CD4-positive, alpha-beta T cell treated with Interleukin-1 beta for 1 hour (primary cell): ENCODE measurements around the gene ALOX5AP.
A peak's percentile ranks its signal among the peaks of the same experiment; 100 is the strongest.

ENCODE experiments used
- DNase-seq, 2 donors: peaks; one replicate each; pipeline ENCODE4 v3.0.0-alpha.2; 2020 to 2022

The ALOX5AP gene

DNA sequence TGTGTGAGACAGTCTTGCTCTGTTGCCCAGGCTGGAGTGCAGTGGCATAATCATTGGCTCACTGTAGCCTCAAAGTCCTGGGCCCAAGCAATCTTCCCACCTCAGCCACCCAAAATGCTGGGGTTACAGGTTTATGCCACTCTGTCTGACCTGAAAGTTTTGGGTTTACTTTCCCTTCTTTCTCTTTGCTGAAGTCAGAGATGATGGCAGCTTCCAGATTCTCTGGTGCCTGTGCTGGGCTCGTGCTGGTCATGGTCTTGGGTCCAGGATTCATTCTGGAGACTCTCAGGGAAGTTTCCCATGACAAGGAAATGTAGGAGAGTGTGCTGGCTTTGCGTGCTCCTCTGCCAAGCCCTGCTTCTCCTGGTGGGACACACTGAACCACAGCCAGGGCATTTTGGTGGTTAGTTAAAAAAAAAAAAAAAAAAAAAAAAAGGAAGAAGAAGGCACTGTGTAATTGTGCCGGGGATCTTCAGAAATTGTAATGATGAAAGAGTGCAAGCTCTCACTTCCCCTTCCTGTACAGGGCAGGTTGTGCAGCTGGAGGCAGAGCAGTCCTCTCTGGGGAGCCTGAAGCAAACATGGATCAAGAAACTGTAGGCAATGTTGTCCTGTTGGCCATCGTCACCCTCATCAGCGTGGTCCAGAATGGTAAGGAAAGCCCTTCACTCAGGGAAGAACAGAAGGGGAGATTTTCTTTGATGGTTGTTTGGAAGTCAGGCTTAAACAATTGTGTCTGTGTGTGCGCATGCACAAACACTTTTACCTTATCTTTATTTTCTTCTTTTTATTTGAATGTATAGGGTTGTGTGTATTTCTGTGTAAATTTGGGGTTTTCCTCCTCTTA lies at the start of gene ALOX5AP:
Gene ALOX5AP (plus strand): TSS at position 519 of the 847 bp plus-strand sequence. CDS start 63 bp downstream, at position 582.
- peak; percentile 47 to 67 for DNase-seq

DNA sequence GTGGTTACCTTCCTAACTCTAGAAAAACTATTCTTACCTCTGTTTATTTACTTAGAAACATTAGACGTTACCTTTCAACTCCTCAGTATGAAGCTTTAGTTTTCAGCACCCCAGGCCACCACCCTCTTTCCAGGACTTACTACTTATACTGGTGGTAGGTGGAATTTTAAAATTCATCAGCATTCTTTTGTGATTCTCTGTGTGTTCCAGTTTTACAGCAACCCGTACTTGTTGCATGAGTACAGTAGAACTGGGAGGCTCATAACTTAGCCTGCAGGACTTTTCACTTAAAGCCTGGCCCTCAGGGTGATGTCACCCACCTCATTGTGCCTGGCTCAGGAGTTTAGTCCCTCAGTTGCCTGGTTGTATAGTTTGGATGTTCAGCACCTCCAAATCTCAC lies 49.4 kb upstream of the ALOX5AP start:
- DNase-seq: no peak

DNA sequence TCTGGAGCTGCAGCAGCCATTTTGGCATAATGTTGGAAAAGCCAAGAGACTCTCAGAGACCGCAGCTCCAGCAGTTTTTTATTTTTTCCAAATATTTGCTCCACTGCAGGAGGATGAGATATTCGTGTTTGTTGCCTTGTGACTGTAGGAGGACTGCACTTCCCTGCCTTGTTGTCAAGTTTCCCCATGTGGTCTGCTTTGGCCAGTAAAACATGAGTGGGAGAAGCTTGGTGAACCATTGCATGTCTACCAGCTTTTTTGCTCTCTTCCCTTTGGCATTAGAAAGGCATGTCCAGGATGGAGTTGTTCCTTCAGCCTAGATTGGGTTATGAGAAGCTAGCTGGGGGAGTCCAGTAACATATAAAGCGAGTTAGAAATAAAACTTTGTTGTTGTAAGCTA lies 47.7 kb upstream of the ALOX5AP start:
- DNase-seq: no peak

DNA sequence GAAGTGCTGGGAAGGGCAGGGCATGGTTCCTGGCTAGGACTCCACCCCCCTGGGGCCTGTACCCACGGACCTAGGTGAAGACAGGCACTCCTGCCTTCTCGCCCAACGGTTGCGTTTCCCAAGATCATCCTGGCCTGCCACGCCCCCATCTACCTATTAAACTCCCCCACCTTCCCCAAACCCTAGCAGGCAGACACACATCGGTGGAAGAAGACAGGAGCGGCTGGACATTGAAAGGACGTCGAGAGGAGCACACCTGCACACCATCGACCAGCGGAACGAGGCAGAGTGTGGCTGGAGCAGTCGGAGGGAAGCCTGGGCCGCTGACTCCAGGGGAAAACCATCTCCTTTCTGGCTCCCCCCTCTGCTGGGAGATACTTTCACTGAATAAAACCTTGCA lies 45.6 kb upstream of the ALOX5AP start:
- DNase-seq: no peak

DNA sequence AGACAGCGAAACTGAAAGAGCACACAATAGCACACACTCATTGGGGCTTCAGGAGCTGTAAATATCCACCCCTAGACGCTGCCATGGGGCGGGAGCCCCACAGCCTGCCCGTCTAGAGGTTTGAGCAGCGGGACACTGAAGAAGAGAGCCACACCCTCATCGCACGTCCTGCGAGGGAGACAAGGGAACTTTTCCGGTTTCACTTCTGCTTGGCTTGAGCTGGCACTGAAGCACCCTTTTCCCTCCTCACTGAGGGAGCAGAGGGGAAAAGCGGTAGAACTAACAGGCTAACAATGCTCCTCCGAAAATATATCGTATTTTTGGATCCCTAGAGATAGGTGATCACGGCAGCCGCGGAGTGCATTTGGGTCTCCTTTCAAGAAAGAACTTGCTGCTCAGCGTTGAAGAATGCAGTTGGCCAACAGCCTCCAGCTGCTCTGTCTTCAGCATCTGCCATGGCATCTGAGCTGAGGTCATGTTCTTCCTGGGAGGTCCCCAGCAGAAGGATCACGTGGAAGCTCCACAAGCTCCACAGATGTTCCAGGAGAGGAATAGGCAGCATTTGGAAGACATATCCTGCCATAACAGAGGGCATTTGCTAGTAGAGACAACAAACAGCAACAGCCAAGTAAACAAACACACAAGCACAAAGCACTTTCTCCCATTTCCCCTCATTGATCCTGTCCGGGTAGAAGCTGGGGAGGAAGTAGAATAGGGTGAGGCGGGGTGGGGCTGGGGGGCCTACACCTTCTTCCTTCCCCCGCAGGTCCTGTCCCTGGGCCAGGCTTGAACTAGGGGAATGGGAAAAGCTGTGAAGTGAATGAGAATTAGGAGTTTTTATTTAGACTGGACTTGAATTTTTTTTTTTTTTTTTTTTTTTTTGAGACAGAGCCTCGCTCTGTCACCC lies 44.8 kb upstream of the ALOX5AP start:
- peak; percentile 32 to 63 for DNase-seq

DNA sequence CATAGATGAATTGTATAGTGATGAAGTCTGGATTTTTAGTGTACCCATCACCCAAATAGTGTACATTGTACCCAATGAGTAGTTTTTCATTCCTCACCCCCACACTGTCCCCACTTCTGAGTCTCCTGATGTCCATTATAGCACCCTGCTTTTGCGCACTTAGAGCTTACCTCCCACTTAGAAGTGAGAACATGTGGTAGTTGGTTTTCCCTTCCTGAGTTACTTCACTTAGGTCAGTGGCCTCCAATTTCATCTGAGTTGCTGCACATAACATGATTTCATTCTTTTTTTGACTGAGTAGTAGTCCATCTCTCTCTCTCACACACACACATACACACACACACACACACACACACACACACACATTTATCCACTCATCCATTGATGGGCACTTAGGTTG lies 43.2 kb upstream of the ALOX5AP start:
- DNase-seq: no peak

DNA sequence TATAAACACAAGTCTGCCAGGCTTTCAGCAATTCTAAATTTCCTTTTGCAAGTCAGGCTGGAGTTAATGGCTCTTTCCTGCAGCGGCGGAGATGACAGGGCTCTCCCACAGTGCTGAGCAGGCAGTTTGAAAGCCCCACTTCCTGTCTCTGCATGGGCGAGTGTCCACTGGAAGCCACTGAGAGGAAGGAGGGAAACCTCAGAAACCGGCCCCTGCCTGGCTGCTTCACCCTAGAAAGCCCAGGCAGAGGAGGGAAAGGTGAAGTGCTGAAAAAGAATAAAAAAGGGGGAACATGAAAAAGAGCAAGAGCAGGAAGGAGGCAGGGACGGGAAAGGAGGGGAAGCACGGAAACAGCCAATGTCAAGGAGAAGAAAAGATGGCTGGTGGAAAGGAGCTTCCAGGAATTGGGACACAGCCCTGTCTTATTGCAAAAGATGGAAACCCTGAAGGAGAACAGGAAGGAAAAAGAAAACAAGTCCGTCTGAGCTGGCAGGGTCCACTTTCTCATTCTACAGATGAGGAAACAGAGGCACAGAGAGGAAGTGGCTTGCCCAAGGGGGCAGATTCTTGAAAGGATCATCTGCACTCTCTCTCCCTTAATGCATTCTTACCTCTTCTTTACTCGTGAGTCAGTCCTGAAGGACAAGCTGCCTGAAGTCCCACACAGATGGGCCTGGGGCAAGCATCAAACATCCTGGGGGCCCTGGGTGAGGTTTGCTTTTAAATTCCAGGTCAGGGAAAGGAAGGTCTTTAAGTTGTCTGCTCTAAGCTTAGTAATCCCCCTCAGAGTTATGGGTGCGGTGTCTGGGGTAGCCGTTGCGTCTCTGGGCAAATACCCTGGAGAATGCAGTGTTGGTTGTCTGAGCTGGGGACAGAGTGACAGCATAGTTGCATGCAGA lies 38.8 kb upstream of the ALOX5AP start:
- DNase-seq: no peak

DNA sequence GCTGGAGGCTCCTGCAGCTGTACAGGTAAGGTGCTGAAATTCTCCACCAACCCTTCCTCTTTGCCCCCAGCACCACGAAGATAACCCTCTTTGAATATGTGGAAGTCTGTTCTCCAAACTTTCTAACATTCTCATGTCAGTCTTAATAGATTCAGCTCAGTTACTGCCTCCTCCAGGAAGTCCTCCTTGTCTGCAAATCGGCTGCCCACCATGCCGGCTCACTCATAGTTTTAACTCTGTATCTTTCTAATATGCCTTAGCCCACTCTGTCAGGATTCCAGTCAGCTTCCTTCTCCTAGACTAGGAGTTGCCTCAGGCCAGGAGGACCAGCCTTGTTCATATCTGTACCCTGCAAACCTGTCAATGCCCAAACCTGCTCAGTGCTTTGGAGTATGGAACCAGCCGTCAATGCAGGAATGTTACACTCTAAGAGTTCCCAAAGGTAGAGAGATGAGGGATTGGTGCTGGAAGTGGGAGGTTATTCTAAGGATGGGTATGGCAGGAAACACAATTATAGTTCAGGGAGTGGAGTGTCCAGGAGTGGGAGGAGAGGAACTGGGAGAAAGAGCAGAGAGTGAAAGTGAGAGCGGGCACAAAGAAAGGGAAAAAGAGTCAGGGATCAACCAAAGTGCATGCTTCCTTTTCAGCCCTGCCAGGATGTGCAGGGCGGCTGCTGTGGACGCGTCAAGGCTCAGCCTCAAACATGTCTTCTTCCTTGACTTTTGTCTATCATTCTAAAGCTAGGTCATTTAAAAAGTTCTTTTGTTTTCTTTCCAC lies 38.0 kb upstream of the ALOX5AP start:
- DNase-seq: no peak

DNA sequence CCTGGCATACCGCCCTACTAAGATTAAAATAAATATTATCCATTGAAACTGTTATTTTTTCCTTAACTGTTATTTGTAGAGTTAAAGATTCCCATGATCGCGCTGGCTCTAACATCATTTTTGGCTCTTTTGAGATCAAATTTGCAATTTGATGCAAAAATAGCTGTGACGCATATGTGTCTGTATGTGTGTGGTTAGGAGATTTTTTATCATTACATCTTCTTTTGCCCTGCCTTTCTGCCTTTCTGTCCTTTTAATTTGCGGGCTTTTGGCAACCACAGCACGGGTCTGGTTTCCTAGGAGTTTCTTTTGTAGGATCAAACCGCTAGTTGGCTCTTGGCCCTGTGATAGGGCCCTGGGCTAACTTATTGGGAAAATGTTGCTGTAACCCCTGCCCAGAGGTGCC lies 37.3 kb upstream of the ALOX5AP start:
- no peak for DNase-seq

DNA sequence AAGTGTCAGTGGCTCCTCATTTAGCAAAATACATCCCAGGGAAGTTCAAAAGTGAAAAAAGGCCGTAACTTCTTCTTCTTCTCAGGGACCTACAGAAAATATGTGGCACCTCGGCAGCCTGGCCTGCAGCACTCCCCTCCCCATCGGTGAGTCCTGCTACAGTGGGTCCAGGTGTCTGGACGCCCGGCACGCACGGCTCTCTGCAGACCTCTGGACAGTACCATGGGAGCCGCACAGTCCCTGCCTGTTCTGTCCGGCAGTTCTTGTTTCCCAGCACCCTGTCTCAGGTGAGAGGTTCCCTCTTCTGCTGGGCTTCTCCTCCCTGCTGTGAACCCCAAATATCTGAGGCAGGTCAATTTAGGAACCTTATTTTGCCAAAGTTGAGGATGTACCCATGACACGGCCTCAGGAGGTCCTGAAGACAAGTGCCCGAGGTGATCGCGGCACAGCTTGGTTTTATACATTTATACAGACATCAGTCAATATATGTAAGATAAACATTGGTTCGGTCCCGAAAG lies 36.8 kb upstream of the ALOX5AP start:
- DNase-seq: no peak

DNA sequence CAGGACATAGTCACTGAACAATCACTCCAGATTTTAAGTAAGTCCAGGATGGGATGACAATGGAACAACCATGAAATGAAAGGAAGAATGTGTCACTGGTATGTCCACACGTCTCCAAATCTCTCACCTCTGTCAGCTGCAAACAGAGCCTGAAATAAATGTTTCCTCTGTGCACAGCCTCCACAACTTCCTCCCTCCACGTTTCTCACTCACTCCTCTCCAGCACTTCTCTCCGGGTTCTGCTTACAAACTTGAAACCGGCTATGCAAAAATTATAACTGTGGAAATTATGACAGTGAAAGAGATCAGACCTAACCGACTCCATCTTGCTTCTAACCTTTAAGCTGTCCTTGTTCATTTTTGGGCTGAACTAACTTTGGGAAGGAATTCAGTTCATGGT lies 35.0 kb upstream of the ALOX5AP start:
- no peak for DNase-seq

DNA sequence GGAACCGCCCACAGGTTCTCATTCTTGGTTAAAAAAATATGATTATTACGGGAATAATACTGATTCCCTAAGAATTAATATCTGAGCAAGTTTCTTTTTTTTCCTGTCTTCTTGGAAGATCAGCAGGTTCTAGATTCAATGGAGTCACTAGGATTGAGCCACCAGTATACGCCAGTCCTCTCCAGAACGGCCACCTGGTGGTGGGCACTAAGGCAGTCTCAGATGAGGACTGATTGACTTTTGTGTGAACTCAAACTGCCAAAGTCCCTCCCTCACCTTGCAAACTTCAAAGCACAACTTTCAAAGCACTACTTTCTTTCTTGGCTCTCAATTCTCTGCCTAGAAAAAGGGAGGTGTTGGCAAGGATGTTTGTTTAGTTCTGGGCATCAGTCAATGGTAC lies 33.3 kb upstream of the ALOX5AP start:
- no peak for DNase-seq

DNA sequence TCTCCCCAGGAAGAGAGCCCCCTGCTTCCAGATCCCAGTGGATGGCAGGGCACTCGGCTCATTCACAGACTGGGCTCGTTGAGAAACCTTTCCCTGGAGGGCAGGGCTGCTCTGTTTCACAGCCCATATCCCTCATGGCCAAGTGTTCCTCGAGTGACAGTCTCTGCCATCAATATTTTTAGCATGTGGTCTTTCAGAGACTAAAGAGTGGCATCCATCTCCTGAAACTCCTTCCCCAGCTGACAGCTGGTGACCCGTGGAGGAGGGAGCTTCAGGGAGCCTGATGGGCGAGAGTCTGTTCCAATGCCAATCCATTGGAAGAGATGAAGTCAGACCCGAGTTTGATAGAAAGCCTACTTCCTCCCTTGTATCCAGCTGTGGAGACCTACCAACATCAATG lies 30.7 kb upstream of the ALOX5AP start:
- DNase-seq: no peak

DNA sequence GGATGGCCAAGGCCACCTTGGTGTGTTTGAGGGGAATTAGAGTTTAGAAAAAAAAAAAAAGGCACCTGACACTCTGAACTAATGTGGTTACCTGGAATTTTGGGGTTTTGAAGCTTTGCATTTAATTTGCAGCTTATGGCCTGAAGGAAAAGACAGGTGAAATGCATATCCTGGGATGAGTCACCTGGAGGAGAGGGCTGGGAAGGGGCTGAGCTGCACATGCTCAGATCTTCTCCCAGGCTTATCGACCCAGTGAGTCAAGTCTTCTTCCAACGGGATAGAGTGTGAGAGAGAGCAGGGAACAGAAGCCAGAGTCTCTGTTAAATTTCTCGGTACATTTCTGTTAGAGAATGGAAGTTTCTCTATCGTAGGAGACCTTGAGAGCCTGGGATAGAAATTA lies 29.7 kb upstream of the ALOX5AP start:
- DNase-seq: no peak

DNA sequence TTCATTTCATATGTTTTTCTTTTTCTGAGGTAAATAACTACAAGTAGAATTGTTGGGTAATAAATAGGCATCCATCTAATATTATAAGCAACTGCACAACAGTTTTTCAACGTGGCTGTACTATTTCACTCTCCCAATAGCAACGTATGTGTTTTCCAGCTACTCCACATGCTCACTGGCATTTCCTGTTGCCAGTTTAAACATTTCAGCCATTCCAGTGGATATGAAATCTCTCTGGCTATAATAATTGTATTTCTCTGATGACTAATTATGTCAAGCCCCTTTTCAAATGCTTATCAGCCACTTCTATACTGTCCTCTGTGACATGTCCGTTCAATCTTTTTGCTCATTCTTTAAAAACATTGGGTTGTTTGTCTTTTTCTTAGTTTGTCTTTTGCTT lies 26.8 kb upstream of the ALOX5AP start:
- no peak for DNase-seq

DNA sequence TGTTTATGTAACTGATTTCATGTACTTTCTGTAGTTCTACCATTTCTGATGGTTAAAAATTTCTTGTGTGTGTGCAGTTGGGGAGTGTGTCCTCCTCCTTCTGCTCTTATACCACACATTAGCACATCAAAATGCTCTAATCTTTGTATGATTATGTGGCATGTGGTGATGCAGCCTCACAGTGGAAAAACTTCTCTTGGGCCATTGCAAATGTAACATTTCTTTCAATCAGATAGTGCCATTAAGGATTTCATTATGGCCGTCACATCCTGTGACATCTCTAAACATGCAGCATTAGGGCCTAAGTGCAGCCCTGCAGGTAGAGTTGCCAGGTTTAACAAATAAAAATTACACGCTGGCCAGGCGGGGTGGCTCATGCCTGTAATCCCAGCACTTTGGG lies 24.9 kb upstream of the ALOX5AP start:
- DNase-seq: no peak

DNA sequence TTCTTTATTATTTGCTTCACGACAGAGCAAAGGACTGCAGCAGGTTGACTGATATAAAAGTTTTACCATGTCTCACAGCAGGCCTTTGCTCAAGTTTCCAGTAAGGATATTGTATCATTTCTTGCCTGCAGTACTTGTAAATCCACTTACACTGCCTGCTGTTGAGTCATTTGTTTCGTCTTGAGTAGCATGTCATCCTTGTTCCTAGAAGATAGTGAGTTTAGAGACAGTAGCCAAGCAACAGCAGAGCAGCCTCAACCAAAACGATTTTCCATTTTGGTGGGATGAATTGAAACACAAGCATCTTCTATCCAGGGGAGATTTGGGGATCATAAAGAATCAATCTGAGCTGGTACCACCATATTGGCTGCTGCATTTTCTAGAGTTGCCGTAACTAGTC lies 24.0 kb upstream of the ALOX5AP start:
- DNase-seq: no peak

DNA sequence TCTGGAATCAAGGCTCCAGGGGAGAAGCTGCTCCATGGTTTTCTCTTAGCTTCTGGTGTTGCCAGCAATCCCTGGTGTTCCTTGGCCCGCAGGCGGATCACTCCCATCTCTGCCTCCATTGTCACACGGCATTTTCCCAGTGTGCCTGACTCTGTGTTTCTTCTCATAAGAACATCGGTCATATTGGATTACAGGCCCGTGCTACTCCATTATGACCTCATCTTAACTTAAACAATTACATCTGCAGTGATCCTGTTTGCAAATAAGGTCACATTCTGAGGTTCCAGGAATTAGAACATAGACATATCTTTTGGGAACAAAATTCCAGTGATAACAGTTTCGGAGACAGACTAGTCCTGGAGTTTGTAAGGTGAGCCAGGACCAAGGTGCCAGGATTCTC lies 23.5 kb upstream of the ALOX5AP start:
- DNase-seq: no peak

DNA sequence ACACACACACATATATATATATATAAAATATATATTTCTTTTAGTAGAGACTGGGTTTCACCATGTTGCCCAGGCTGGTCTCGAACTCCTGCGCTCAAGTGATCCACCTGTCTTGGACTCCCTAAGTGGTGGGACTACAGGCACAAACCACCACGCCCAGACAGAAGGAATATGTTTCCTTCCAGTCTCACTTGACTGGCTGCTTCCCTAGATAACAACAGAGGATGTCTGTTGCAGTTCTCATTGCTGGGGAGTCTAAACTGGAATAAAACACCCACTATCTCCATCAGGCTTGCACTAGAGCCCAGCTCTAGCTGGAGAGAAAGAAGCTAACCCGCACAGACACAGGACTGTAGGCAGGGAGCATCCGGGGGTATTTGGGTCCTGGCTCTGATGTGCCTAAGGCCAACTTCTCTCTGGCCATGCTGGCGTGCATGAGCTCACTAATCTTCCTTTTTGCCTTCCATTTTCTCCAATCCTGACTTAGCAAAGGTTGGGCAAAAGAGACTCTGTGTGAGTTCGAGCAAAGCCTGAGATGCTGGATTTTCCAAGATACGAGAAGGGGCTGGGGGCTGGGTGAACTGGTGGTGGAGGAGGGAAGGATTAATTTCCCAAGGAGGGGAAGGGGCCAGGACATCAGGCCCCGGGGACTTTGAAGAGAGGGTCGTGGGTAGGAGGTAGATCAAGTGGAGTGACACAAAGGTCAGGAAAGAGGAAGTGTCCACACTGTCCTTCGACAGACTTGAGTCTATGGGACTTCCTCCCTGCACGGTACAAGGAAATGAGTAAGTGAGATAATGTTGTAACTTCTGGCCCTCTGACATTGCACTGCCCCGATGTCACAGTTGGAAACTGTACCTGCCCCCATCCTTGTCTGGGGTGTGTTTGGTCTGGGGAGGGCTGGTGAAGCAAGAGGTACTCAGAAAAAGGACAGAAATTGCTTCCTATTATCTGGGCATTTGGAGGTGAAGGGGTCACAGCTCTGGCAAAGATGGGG lies 22.5 kb upstream of the ALOX5AP start:
- DNase-seq: peak; percentile 12 to 80

DNA sequence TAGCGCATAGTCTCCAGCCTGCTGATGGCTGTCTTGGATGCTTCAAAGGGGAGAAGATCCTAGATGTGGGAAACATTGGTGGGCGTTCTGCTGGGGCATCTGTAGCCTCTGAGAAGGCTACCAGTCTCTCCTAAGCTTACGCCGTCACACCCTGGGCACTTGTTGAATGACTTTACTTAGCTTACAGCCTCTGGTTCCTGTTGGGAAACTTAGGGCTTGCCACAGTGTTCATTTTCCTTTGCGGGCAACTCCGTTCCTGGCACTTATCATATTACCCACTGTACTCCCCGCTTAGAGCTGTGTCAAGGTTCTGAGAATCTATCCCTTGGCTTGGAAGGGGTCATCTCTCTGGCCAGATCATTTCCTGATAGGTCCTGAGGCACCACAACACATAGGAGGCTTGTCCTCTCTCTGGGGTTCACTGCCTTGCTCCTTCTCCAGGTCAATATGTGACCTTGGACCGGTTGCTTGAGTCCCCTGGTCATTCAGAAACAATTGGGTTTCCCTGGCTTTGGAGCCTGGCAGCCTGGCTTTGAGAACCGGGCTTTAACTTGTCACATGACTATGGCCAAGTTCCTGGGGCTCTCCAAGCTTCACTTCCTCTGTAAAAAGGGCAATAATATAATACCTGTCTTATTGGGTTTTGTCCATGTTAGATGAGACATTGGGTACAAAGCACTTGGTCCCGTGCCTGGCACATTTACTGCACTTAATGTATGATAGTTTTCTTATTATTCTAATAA lies 20.5 kb upstream of the ALOX5AP start:
- DNase-seq: peak in 1 of 2 donors; percentile 45
